Measurements from ENCODE around the gene RPRD1A.
"Not testable (repeated sequence)": the region's sequence is repeated elsewhere in the genome, so short reads cannot be mapped to it uniquely, and the experiment has no call there.

The RPRD1A gene

GRCh38 chr18:36064809-36065079 is 2.6 kb downstream of the RPRD1A start:
- not testable (repeated sequence) for H3K9me3 Mint-ChIP-seq, DNase-seq, H3K27ac Mint-ChIP-seq, H3K27me3 Mint-ChIP-seq
- peaks cover 35% of the 10 kb centered on the region for H3K36me3 Mint-ChIP-seq (ENCODE audit: low read depth)
- peak overlapping the region; percentile 26 for H3K4me3 Mint-ChIP-seq
- H3K4me1 Mint-ChIP-seq (ENCODE audit: low read depth) = peaks cover 52% of the 10 kb centered on the region

DNA sequence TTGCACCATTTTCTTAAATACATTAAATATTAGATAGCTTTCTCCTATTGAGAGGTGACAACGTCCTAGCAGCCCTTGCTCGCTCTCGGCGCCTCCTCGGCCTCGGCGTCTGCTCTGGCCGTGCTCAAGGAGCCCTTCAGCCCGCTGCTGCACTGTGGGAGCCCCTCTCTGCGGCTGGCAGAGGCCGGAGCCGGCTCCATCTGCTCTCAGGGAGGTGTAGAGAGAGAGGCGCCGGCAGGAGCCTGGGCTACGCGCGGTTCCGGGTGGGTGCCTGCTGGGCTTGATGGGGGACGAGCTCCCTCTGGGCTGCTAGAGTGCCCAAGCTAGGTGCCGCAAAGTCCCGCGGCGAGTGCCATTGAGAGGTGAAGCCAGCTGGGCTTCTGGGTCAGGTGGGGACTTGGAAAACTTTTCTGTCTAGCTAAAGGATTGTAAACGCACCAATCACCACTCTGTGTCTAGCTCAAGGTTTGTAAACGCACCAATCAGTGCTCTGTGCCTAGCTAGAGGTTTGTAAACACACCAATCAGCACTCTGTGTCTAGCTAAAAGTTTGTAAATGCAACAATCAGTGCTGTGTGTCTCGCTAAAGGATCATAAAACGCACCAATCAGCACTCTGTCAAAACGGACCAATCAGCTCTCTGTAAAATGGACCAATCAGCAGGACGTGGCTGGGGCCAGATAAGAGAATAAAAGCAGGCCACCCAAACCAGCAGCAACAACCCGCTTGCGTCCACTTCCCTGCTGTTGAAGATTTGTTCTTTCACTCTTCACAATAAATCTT is 3.1 kb downstream of the RPRD1A start:
- Mint-ChIP-seq H3K4me1 (ENCODE audit: low read depth) (peaks cover 52% of the 10 kb centered on the region), H3K4me3 (no peak overlapping the region), H3K36me3 (ENCODE audit: low read depth) (peaks cover 35% of the 10 kb centered on the region), H3K9me3 (peaks cover 2% of the 10 kb centered on the region), H3K27ac (no peak overlapping the region), H3K27me3 (no peaks in the 10 kb centered on the region)
- no peak for DNase-seq

- peaks cover 24% of the 10 kb centered on the region for H3K36me3 Mint-ChIP-seq (ENCODE audit: low read depth)
- no peaks in the 10 kb centered on the region for H3K27me3 Mint-ChIP-seq
- no peaks in the 10 kb centered on the region for H3K9me3 Mint-ChIP-seq
- H3K4me3 Mint-ChIP-seq = no peak overlapping the region
- DNase-seq = no peak
- H3K27ac Mint-ChIP-seq = no peak overlapping the region
- peaks cover 48% of the 10 kb centered on the region for H3K4me1 Mint-ChIP-seq (ENCODE audit: low read depth)
Measured at GRCh38 chr18:36058674-36059073, 8.7 kb downstream of the RPRD1A start.

GRCh38 chr18:36051760-36052159 is 15.6 kb downstream of the RPRD1A start:
- H3K4me3 Mint-ChIP-seq = no peak overlapping the region
- H3K36me3 Mint-ChIP-seq (ENCODE audit: low read depth) = peaks cover 56% of the 10 kb centered on the region

DNA sequence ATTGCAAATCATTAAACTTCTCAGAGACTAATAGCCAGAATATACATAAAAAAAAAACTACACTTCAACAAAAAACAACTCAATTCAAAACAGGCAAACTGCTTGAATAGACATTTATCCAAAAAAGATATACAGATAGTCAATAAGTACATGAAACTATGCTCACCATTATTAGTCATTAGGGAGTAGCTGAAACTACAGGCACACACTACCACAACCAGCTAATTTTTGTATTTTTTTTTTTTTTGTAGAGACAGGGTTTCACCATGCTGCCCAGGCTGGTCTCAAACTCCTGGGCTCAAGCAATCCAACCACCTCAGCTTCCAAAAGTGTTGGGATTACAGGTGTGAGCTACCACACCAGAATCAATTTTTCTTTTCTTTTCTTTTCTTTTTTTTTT is 16.9 kb downstream of the RPRD1A start:
- no peak for DNase-seq
- Mint-ChIP-seq H3K27ac (no peak overlapping the region), H3K36me3 (ENCODE audit: low read depth) (peaks cover 58% of the 10 kb centered on the region), H3K9me3 (peaks cover 23% of the 10 kb centered on the region), H3K27me3 (no peaks in the 10 kb centered on the region), H3K4me1 (ENCODE audit: low read depth) (peaks cover 46% of the 10 kb centered on the region), H3K4me3 (no peak overlapping the region)

More at GRCh38 chr18:36051760-36052159, 15.6 kb downstream of the RPRD1A start:
- H3K9me3 Mint-ChIP-seq = peaks cover 23% of the 10 kb centered on the region
- H3K27me3 Mint-ChIP-seq = no peaks in the 10 kb centered on the region
- peaks cover 41% of the 10 kb centered on the region for H3K4me1 Mint-ChIP-seq (ENCODE audit: low read depth)
- no peak overlapping the region for H3K27ac Mint-ChIP-seq
- DNase-seq = no peak

- no peak for DNase-seq
- H3K27me3 Mint-ChIP-seq = no peaks in the 10 kb centered on the region
- H3K36me3 Mint-ChIP-seq (ENCODE audit: low read depth) = peaks cover 37% of the 10 kb centered on the region
- no peak overlapping the region for H3K4me3 Mint-ChIP-seq
- H3K27ac Mint-ChIP-seq = no peak overlapping the region
- H3K4me1 Mint-ChIP-seq (ENCODE audit: low read depth) = peaks cover 51% of the 10 kb centered on the region
- peaks cover 19% of the 10 kb centered on the region for H3K9me3 Mint-ChIP-seq
Measured at GRCh38 chr18:36047521-36047920, 19.8 kb downstream of the RPRD1A start.

GRCh38 chr18:36046898-36047297 is 20.5 kb downstream of the RPRD1A start:
- H3K27ac Mint-ChIP-seq = no peak overlapping the region
- H3K27me3 Mint-ChIP-seq = no peaks in the 10 kb centered on the region
- H3K36me3 Mint-ChIP-seq (ENCODE audit: low read depth) = peaks cover 31% of the 10 kb centered on the region
- peaks cover 15% of the 10 kb centered on the region for H3K9me3 Mint-ChIP-seq
- H3K4me1 Mint-ChIP-seq (ENCODE audit: low read depth) = peaks cover 57% of the 10 kb centered on the region
- no peak overlapping the region for H3K4me3 Mint-ChIP-seq
- no peak for DNase-seq

DNA sequence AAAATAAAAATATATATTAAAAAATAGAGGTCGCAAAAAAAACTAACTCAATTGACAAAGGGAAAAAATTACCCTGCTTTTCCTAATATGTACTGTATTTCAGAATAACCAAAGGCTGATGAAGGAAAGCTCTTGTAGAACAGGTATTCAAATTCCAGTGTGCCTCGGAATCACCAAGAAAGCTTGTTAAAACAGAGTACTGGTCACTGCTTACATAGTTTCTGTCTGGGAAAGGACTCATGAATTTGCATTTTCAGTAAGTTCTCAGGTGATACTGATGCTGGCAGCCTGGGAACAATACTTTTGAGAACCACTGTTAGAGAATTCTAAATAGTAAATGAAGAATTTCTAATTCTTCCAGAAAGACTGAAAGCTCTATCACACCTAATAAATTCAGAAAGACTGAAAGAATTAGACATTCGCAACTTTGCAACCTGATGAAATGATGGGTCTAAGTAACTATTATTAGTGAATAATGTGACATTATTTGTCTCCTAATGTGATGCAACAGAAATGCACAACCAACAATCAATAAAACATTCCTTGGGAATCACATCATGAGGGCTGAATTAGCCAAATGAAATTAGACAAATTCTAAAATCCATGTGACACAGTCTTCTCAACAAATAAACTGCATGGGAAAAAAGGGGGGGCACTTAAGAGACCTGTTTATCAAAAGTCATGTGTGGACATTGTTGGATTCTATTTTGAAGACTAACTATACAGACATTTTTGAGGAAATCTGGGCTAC is 21.9 kb downstream of the RPRD1A start:
- Mint-ChIP-seq H3K27ac (no peak overlapping the region), H3K4me1 (ENCODE audit: low read depth) (peaks cover 57% of the 10 kb centered on the region), H3K9me3 (peaks cover 10% of the 10 kb centered on the region), H3K36me3 (ENCODE audit: low read depth) (peaks cover 29% of the 10 kb centered on the region), H3K4me3 (no peak overlapping the region), H3K27me3 (no peaks in the 10 kb centered on the region)
- no peak for DNase-seq

DNA sequence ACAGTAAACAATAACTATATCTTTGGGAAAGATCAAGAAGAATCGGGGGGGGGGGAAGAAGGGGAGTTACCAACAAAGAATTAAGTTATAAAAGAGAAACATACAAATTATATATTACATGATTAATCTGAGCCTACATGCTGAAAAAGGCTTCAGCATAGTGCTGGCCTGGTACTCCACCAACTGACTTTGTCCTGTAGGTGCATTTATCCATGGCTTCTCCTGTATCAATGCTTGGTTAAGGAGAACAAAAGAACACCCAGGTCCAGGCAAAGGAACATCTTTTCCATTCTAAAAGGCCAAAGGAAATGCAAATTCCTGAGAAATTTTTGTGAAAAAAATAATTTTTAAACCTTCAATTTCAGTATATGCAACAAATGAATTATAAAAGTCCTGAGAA is 24.2 kb downstream of the RPRD1A start:
- Mint-ChIP-seq H3K27ac (no peak overlapping the region), H3K4me1 (ENCODE audit: low read depth) (peaks cover 52% of the 10 kb centered on the region), H3K4me3 (no peak overlapping the region), H3K27me3 (no peaks in the 10 kb centered on the region), H3K36me3 (ENCODE audit: low read depth) (peaks cover 36% of the 10 kb centered on the region), H3K9me3 (peaks cover 16% of the 10 kb centered on the region)
- DNase-seq = no peak

- H3K9me3 Mint-ChIP-seq = peaks cover 16% of the 10 kb centered on the region
- no peak for DNase-seq
- H3K27me3 Mint-ChIP-seq = no peaks in the 10 kb centered on the region
- no peak overlapping the region for H3K27ac Mint-ChIP-seq
- no peak overlapping the region for H3K4me3 Mint-ChIP-seq
- peaks cover 55% of the 10 kb centered on the region for H3K4me1 Mint-ChIP-seq (ENCODE audit: low read depth)
- H3K36me3 Mint-ChIP-seq (ENCODE audit: low read depth) = peaks cover 41% of the 10 kb centered on the region
Measured at GRCh38 chr18:36041146-36041545, 26.2 kb downstream of the RPRD1A start.

DNA sequence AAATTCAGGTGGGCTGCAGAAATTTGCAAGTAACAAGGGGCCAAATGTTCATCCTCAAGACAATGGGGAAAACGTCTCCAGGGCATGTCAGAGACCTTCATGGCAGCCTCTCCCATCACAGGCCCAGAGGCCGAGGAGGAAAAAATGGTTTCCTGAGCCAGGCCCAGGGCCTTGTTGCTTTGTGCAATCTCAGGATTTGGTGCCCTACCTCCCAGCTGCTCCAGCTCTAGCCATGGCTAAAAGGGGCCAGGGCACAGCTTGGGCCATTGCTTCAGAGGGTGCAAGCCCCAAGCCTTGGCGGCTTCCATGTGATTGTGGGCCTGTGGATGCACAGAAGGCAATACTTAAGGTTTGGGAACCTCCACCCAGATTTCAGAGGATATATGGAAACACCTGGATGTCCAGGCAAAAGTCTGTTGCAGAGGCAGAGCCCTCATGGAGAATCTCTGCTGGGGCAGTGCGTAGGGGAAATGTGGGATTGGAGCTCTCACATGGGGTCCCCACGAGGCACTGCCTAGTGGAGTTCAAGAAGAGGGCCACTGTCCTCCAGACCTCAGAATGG is 29.2 kb downstream of the RPRD1A start:
- peaks cover 59% of the 10 kb centered on the region for H3K4me1 Mint-ChIP-seq (ENCODE audit: low read depth)
- H3K36me3 Mint-ChIP-seq (ENCODE audit: low read depth) = peaks cover 50% of the 10 kb centered on the region

GRCh38 chr18:36035253-36035652 is 32.1 kb downstream of the RPRD1A start:
- peaks cover 63% of the 10 kb centered on the region for H3K36me3 Mint-ChIP-seq (ENCODE audit: low read depth)
- H3K9me3 Mint-ChIP-seq = peaks cover 16% of the 10 kb centered on the region
- no peaks in the 10 kb centered on the region for H3K27me3 Mint-ChIP-seq
- H3K4me3 Mint-ChIP-seq = no peak overlapping the region
- no peak for DNase-seq
- H3K27ac Mint-ChIP-seq = peak overlapping the region; percentile 23
- peaks cover 42% of the 10 kb centered on the region for H3K4me1 Mint-ChIP-seq (ENCODE audit: low read depth)

More for the DNA sequence above, 29.2 kb downstream of the RPRD1A start:
- Mint-ChIP-seq H3K4me3 (no peak overlapping the region), H3K9me3 (peaks cover 16% of the 10 kb centered on the region), H3K27me3 (no peaks in the 10 kb centered on the region), H3K27ac (no peak overlapping the region)
- no peak for DNase-seq

DNA sequence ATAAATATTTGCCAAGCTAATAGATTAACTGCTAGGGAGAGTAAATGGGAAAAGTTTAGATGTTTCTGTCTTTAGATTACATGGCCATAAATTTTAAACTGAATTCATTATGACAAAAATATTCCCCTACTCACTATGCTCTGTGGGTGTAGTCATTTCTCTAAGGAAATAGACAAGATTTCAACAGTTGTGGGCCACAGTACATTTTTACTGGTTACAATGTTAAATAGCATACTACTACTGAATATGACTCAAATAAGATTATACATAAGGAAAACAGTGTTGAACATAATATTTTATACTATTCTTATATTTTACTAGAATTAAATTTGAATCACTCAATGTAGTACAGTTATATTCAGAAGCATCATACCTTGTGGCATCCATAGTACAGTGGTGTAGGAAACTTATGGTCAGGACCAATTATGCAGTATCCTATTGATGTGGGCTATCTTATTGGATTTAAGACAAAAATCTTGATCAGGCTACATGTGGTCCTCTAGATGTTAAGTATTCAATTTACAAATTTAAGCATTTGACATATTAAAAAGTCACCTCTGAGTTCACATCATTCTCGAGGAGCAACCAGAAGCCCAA is 33.0 kb downstream of the RPRD1A start:
- Mint-ChIP-seq H3K9me3 (peaks cover 14% of the 10 kb centered on the region), H3K36me3 (ENCODE audit: low read depth) (peaks cover 59% of the 10 kb centered on the region), H3K4me1 (ENCODE audit: low read depth) (peaks cover 40% of the 10 kb centered on the region), H3K4me3 (no peak overlapping the region), H3K27ac (no peak overlapping the region), H3K27me3 (no peaks in the 10 kb centered on the region)
- no peak for DNase-seq

GRCh38 chr18:36031903-36032302 is 35.5 kb downstream of the RPRD1A start:
- Mint-ChIP-seq H3K27ac (no peak overlapping the region), H3K4me3 (no peak overlapping the region), H3K27me3 (no peaks in the 10 kb centered on the region), H3K9me3 (no peaks in the 10 kb centered on the region), H3K36me3 (ENCODE audit: low read depth) (peaks cover 51% of the 10 kb centered on the region), H3K4me1 (ENCODE audit: low read depth) (peaks cover 38% of the 10 kb centered on the region)
- no peak for DNase-seq

DNA sequence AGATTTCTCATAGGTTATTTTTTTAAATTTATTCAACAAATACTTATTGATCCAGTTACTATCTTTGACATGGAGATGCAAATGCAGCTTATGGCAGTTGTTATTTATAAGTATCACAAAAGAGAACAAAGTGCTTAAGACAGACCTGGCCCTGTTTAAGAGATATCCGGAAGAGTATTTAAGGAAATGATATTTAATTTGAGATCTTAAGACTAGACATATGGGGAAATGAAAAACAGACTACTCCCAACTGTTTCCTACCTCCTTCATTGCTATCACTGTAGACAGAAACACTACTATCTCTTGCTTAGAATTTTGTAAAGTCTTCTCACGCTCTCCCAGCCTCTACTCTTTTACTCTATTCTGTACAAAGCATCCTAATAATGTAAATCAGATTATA is 36.0 kb downstream of the RPRD1A start:
- H3K27me3 Mint-ChIP-seq = no peaks in the 10 kb centered on the region
- peak overlapping the region; percentile 7 for H3K27ac Mint-ChIP-seq
- DNase-seq = no peak
- peaks cover 36% of the 10 kb centered on the region for H3K4me1 Mint-ChIP-seq (ENCODE audit: low read depth)
- H3K4me3 Mint-ChIP-seq = no peak overlapping the region
- H3K9me3 Mint-ChIP-seq = no peaks in the 10 kb centered on the region
- peaks cover 55% of the 10 kb centered on the region for H3K36me3 Mint-ChIP-seq (ENCODE audit: low read depth)
